H9 (cell line): ENCODE results near the gene CTRB2. TPM values are rescaled to one million over a fixed set of nuclear protein-coding genes. Genes with fewer than 3 reads are reported as not detected.

Experiments used
- DNase-seq: peaks from one replicate; pipeline ENCODE4 v3.0.0-alpha.2; 2017
- H2AFZ ChIP-seq: one replicate; pipeline ENCODE4 v1.6.1; 2013; ENCODE audit warnings: mild to moderate bottlenecking, low read length, control low read depth, moderate library complexity
- H2AK5ac ChIP-seq: 2 replicates; pipeline ENCODE4 v1.6.1; 2013; ENCODE audit warnings: low read length, control low read depth, mixed read lengths; ENCODE audit not compliant: insufficient read length
- H2BK120ac ChIP-seq: one replicate; pipeline ENCODE4 v1.6.1; 2013; ENCODE audit warnings: low read depth, mild to moderate bottlenecking, low read length, control low read depth, inconsistent platforms; ENCODE audit not compliant: poor library complexity, severe bottlenecking
- H2BK12ac ChIP-seq: 2 replicates; pipeline ENCODE4 v1.6.1; 2013; ENCODE audit warnings: low read length, control low read depth, mixed read lengths, low read depth; ENCODE audit not compliant: insufficient read length
- H2BK15ac ChIP-seq: 2 replicates; pipeline ENCODE4 v1.6.1; 2013; ENCODE audit warnings: low read depth, low read length, control low read depth
- H2BK20ac ChIP-seq: one replicate; pipeline ENCODE4 v1.6.1; 2013; ENCODE audit warnings: low read depth, mild to moderate bottlenecking, low read length, control low read depth, inconsistent platforms; ENCODE audit not compliant: poor library complexity, severe bottlenecking
- H2BK5ac ChIP-seq: 2 replicates; pipeline ENCODE4 v1.6.1; 2013; ENCODE audit warnings: low read length, control low read depth, mixed read lengths; ENCODE audit not compliant: insufficient read length
- H3K14ac ChIP-seq: 2 replicates; pipeline ENCODE4 v1.6.1; 2013; ENCODE audit warnings: low read length, control low read depth; ENCODE audit not compliant: insufficient read depth
- H3K18ac ChIP-seq: 2 replicates; pipeline ENCODE4 v1.6.1; 2013; ENCODE audit warnings: low read depth, mild to moderate bottlenecking, mixed read lengths, low read length, control low read depth; ENCODE audit not compliant: insufficient read length
- H3K23ac ChIP-seq: 2 replicates; pipeline ENCODE4 v1.6.1; 2013; ENCODE audit warnings: low read length, control low read depth, mixed read lengths, low read depth; ENCODE audit not compliant: insufficient read length
- H3K23me2 ChIP-seq: 2 replicates; pipeline ENCODE4 v1.6.1; 2013; ENCODE audit warnings: low read depth, mild to moderate bottlenecking, mixed read lengths, low read length, control low read depth; ENCODE audit not compliant: insufficient read length, poor library complexity, severe bottlenecking
- H3K27ac ChIP-seq: 2 replicates; pipeline ENCODE4 v1.5.1; 2013; ENCODE audit warnings: low read length, control low read depth, mixed read lengths, low read depth; ENCODE audit not compliant: insufficient read length
- H3K27me3 ChIP-seq: 2 replicates; pipeline ENCODE4 v1.6.1; 2013; ENCODE audit warnings: low read length, control low read depth, inconsistent platforms; ENCODE audit not compliant: insufficient read depth
- H3K4ac ChIP-seq: 2 replicates; pipeline ENCODE4 v1.6.1; 2013; ENCODE audit warnings: low read depth, mild to moderate bottlenecking, control low read depth, inconsistent platforms, low read length, moderate library complexity
- H3K4me1 ChIP-seq: 2 replicates; pipeline ENCODE4 v1.6.1; 2013; ENCODE audit warnings: low read length, control low read depth, inconsistent platforms; ENCODE audit not compliant: insufficient read depth
- H3K4me2 ChIP-seq: 2 replicates; pipeline ENCODE4 v1.6.1; 2013; ENCODE audit warnings: low read length, control low read depth, mixed read lengths; ENCODE audit not compliant: insufficient read length, insufficient read depth
- H3K56ac ChIP-seq: 2 replicates; pipeline ENCODE4 v1.6.1; 2013; ENCODE audit warnings: low read depth, mild to moderate bottlenecking, mixed read lengths, low read length, control low read depth; ENCODE audit not compliant: insufficient read length
- H3K79me1 ChIP-seq: 2 replicates; pipeline ENCODE4 v1.6.1; 2013; ENCODE audit warnings: low read depth, mild to moderate bottlenecking, moderate library complexity, low read length, control low read depth, inconsistent platforms; ENCODE audit not compliant: insufficient read depth, poor library complexity, severe bottlenecking
- H3K79me2 ChIP-seq: 2 replicates; pipeline ENCODE4 v1.6.1; 2013; ENCODE audit warnings: low read length, control low read depth, inconsistent platforms; ENCODE audit not compliant: insufficient read depth
- H3K9ac ChIP-seq: 2 replicates; pipeline ENCODE4 v1.6.1; 2013; ENCODE audit warnings: low read length, control low read depth, mixed read lengths; ENCODE audit not compliant: insufficient read length; ENCODE audit errors: extremely low read depth
- H3K9me3 ChIP-seq: one replicate; pipeline ENCODE4 v1.6.1; 2013; ENCODE audit warnings: low read depth, low read length, inconsistent platforms; ENCODE audit not compliant: control insufficient read depth
- H3T11ph ChIP-seq: one replicate; pipeline ENCODE4 v1.6.1; 2013; ENCODE audit warnings: mild to moderate bottlenecking, low read length, control low read depth, inconsistent platforms
- H4K20me1 ChIP-seq: one replicate; pipeline ENCODE4 v1.6.1; 2013; ENCODE audit not compliant: control insufficient read depth, insufficient read length, insufficient read depth
- H4K5ac ChIP-seq: 2 replicates; pipeline ENCODE4 v1.6.1; 2013; ENCODE audit warnings: low read depth, mild to moderate bottlenecking, mixed read lengths, low read length, control low read depth; ENCODE audit not compliant: insufficient read length
- H4K8ac ChIP-seq: replicated peaks from 2 replicates; pipeline ENCODE4 v1.6.1; 2013; ENCODE audit warnings: low read length, control low read depth, mixed read lengths, low read depth; ENCODE audit not compliant: insufficient read length
- H4K91ac ChIP-seq: 2 replicates; pipeline ENCODE4 v1.6.1; 2013; ENCODE audit warnings: low read depth, mild to moderate bottlenecking, moderate library complexity, mixed read lengths, low read length, control low read depth; ENCODE audit not compliant: insufficient read length
- H3K27ac Mint-ChIP-seq, 3 experiments: 2 replicates in 2 of 3; 3 replicates in 1 of 3; pipeline ENCODE4 v1.8.0; 2020 to 2021; ENCODE audit warnings: mixed read lengths in 3 of 3, mild to moderate bottlenecking in 1 of 3, moderate library complexity in 1 of 3
- H3K27me3 Mint-ChIP-seq: 2 replicates; pipeline ENCODE4 v1.8.0; 2021; ENCODE audit warnings: low read depth, mild to moderate bottlenecking, moderate library complexity, mixed read lengths
- H3K36me3 Mint-ChIP-seq, 3 experiments: 2 replicates in 2 of 3; 3 replicates in 1 of 3; pipeline ENCODE4 v1.8.0; 2020 to 2021; ENCODE audit warnings: low read depth in 3 of 3, mixed read lengths in 3 of 3; ENCODE audit not compliant: insufficient read depth in 1 of 3
- H3K4me1 Mint-ChIP-seq, 2 experiments: 2 replicates each; pipeline ENCODE4 v1.8.0; 2020; ENCODE audit warnings: mixed read lengths in 2 of 2
- H3K4me3 Mint-ChIP-seq, 2 experiments: 2 replicates in 1 of 2; 3 replicates in 1 of 2; pipeline ENCODE4 v1.8.0; 2020 to 2021; ENCODE audit warnings: mild to moderate bottlenecking in 2 of 2, mixed read lengths in 2 of 2, moderate library complexity in 1 of 2
- H3K9me3 Mint-ChIP-seq, 2 experiments: 2 replicates in 1 of 2; 3 replicates in 1 of 2; pipeline ENCODE4 v1.8.0; 2020; ENCODE audit warnings: mild to moderate bottlenecking in 2 of 2, mixed read lengths in 2 of 2, moderate library complexity in 1 of 2
- CTCF ChIP-seq: fragments of 200-600 bp; sonication (generic); conservative IDR thresholded peaks from 3 replicates; pipeline ENCODE4 v1.8.0; 2021; ENCODE audit warnings: antibody characterized with exemption, mild to moderate bottlenecking
- WGBS: extraction: QIAGEN DNeasy Blood & Tissue Kit; methylation state at CpG from one replicate; pipeline ENCODE4 v1.1.7; 2013; ENCODE audit warnings: missing lambda C conversion rate, low lambda C conversion rate, mixed read lengths; ENCODE audit not compliant: insufficient read length; ENCODE audit errors: extremely low coverage; 5-methylcytosine and 5-hydroxymethylcytosine counted together
- total RNA-seq: library from RNA; stranded (reverse); gene quantifications from 2 replicates; pipeline ENCODE4 v1.2.1, GENCODE V29; 2021

CTRB2 gene
- total RNA-seq, 1 experiment from 2014 or later: not detected

- Mint-ChIP-seq H3K27ac (peak overlapping the region; percentile 94 to 99 (median 95)), H3K36me3 (no peaks in the 10 kb centered on the region; a peak in 1 of 7 replicates), H3K9me3 (no peaks in the 10 kb centered on the region), H3K4me3 (peak overlapping the region; percentile 54 to 78), H3K4me1 (peaks cover 62 to 72% of the 10 kb centered on the region in 2 experiments), H3K27me3 (no peaks in the 10 kb centered on the region)
- no peak overlapping the region for H2BK15ac ChIP-seq
- no peak overlapping the region for H4K8ac ChIP-seq
- H2BK5ac ChIP-seq: peak overlapping the region; percentile 16
- peaks cover 6% of the 10 kb centered on the region for H3K79me1 ChIP-seq
- peak overlapping the region; percentile 74 for H2BK12ac ChIP-seq
- no peaks in the 10 kb centered on the region for H3K9me3 ChIP-seq
- no peak overlapping the region for H2AFZ ChIP-seq
- H3K18ac ChIP-seq: peak overlapping the region; percentile 77
- no peak overlapping the region for H3K23ac ChIP-seq
- TF ChIP-seq CTCF: no peak
- no peaks in the 10 kb centered on the region for H3K27me3 ChIP-seq
- no peak overlapping the region for H4K5ac ChIP-seq
- H3K9ac ChIP-seq: peak overlapping the region; percentile 77
- no peak overlapping the region for H3K56ac ChIP-seq
- H2BK120ac ChIP-seq: no peak overlapping the region
- H3K23me2 ChIP-seq: peaks cover 15% of the 10 kb centered on the region
- H3K79me2 ChIP-seq: peaks cover 45% of the 10 kb centered on the region; the same call in 1 of the 2 replicates
- H2BK20ac ChIP-seq: no peak overlapping the region
- H2AK5ac ChIP-seq: no peak overlapping the region
- WGBS: no CpG with 5 or more reads among the region's 24 CpGs
- peaks cover 22% of the 10 kb centered on the region; the same call in 1 of the 2 replicates for H3K4me1 ChIP-seq
- H4K91ac ChIP-seq: peak overlapping the region; percentile 76
- H3T11ph ChIP-seq: no peak overlapping the region
- no peaks in the 10 kb centered on the region for H4K20me1 ChIP-seq
- peak overlapping the region; percentile 90 for H3K14ac ChIP-seq
- H3K4ac ChIP-seq: peak overlapping the region; percentile 12
- peak overlapping the region; percentile 82 for H3K27ac ChIP-seq
- H3K4me2 ChIP-seq: peak overlapping the region; percentile 71
- no peak for DNase-seq
These were observed 45.3 kb upstream of the CTRB2 start for GRCh38 chr16:75252049-75252864.
